NB4 (cell line): Measurements from ENCODE around the gene SUSD4.

Experiments
- CTCF ChIP-seq: IDR thresholded peaks from one replicate; pipeline ENCODE4 v1.5.1; 2012; ENCODE audit warnings: low read depth, low read length
- MAX ChIP-seq: IDR thresholded peaks from 2 replicates; pipeline ENCODE4 v1.6.1; 2011; ENCODE audit warnings: low read depth, low read length
- POLR2A ChIP-seq: IDR thresholded peaks from 2 replicates; pipeline ENCODE4 v1.6.1; 2011; ENCODE audit warnings: mild to moderate bottlenecking; ENCODE audit not compliant: insufficient read length; ENCODE audit errors: extremely low read depth

- TF ChIP-seq CTCF = no peak
- no peak for TF ChIP-seq MAX
- no peak for TF ChIP-seq POLR2A
Measured at GRCh38 chr1:223285452-223285851, 78.5 kb downstream of the SUSD4 start.
